HG03045 (cell line): ENCODE data around the gene PRSS33.

Experiments used
- ATAC-seq: cut with Tn5 transposase; IDR thresholded peaks from one replicate; pipeline ENCODE4 v1.9.1; 2021; ENCODE audit warnings: mild to moderate bottlenecking, moderate library complexity; ENCODE audit not compliant: unreplicated experiment

The PRSS33 gene

GRCh38 chr16:2765462-2766404, 21.6 kb downstream of the PRSS33 start:
- ATAC-seq, result no peak

GRCh38 chr16:2764718-2765117, 22.6 kb downstream of the PRSS33 start:
- no peak for ATAC-seq

- no peak for ATAC-seq
Observed at GRCh38 chr16:2763173-2763572, 24.2 kb downstream of the PRSS33 start.

GRCh38 chr16:2762711-2763110, 24.6 kb downstream of the PRSS33 start:
- no peak for ATAC-seq

- no peak for ATAC-seq
Observed at GRCh38 chr16:2761886-2762583, 25.3 kb downstream of the PRSS33 start.

- no peak for ATAC-seq
Observed at GRCh38 chr16:2761472-2761871, 25.9 kb downstream of the PRSS33 start.

GRCh38 chr16:2757344-2757743, 30.0 kb downstream of the PRSS33 start:
- no peak for ATAC-seq

GRCh38 chr16:2756288-2757015, 30.9 kb downstream of the PRSS33 start:
- ATAC-seq, result no peak

- ATAC-seq, result no peak
Observed at GRCh38 chr16:2755158-2755557, 32.2 kb downstream of the PRSS33 start.

GRCh38 chr16:2753733-2754020, 33.7 kb downstream of the PRSS33 start:
- no peak for ATAC-seq

GRCh38 chr16:2752850-2753732, 34.3 kb downstream of the PRSS33 start:
- no peak for ATAC-seq

GRCh38 chr16:2752035-2752849, 35.1 kb downstream of the PRSS33 start, which contains the start of gene SRRM2:
SRRM2 (plus strand) TSS chr16:2752638; CDS start chr16:2756365, 3,727 bp downstream.
- peak; percentile 78 for ATAC-seq

- peak; percentile 37 for ATAC-seq
Observed at GRCh38 chr16:2751577-2752034, 35.8 kb downstream of the PRSS33 start.

- no peak for ATAC-seq
Observed at GRCh38 chr16:2749936-2750335, 37.4 kb downstream of the PRSS33 start.

- no peak for ATAC-seq
Observed at GRCh38 chr16:2749476-2749875, 37.9 kb downstream of the PRSS33 start.

- no peak for ATAC-seq
Observed at GRCh38 chr16:2748757-2749455, 38.5 kb downstream of the PRSS33 start.

GRCh38 chr16:2745961-2746360, 41.4 kb downstream of the PRSS33 start:
- ATAC-seq, result no peak

- ATAC-seq, result no peak
Observed at GRCh38 chr16:2745116-2745890, 42.1 kb downstream of the PRSS33 start.
